Testis (tissue), 3 donors: ENCODE results near the gene RRP1B. TPM values are rescaled to one million over a fixed set of nuclear protein-coding genes. Genes with fewer than 3 reads are reported as not detected.

Experiments used
- DNase-seq: peaks from one replicate; pipeline ENCODE4 v3.0.0-alpha.2; 2019
- H3K27ac ChIP-seq, 2 donors: fragments of 200-600 bp; sonication (generic); one replicate each; pipeline ENCODE4 v1.5.1; 2019
- H3K27me3 ChIP-seq: fragments of 200-600 bp; sonication (generic); one replicate; pipeline ENCODE4 v1.5.1; 2019
- H3K36me3 ChIP-seq: fragments of 200-600 bp; sonication (generic); one replicate; pipeline ENCODE4 v1.5.1; 2017; ENCODE audit warnings: low read depth; ENCODE audit errors: missing control alignments
- H3K4me1 ChIP-seq: fragments of 200-600 bp; sonication (generic); one replicate; pipeline ENCODE4 v1.5.1; 2019
- H3K4me3 ChIP-seq, 2 donors: fragments of 200-600 bp; sonication (generic); one replicate each; pipeline ENCODE4 v1.5.1; 2017 to 2019
- H3K9me3 ChIP-seq: fragments of 200-600 bp; sonication (generic); one replicate; pipeline ENCODE4 v1.5.1; 2017
- POLR2A ChIP-seq: fragments of 450-650 bp; IDR thresholded peaks from one replicate; pipeline ENCODE4 v1.6.1; 2017; ENCODE audit warnings: antibody characterized with exemption, mild to moderate bottlenecking, moderate library complexity
- WGBS, 2 donors: methylation state at CpG; one replicate each; pipeline ENCODE4 v1.1.5; 2018; 5-methylcytosine and 5-hydroxymethylcytosine counted together
- intact Hi-C: fragments of 100-400 bp; cut with DNase I; formaldehyde crosslinking; loops from one replicate; pipeline ENCODE4 v1.15.1; 2023; ENCODE audit warnings: low total_unique reads
- microRNA-seq, 2 donors: library from miRNA; unstranded; fragments of <30 nt; microRNA quantifications; one replicate each; pipeline ENCODE4, GENCODE V29; 2016; ENCODE audit warnings: borderline number of aligned reads in 2 of 2, borderline replicate concordance in 1 of 2
- polyA plus RNA-seq: library from polyadenylated mRNA; stranded (reverse); fragments of 350-450 nt; fragmentation: Illumina TruSeq; extraction: RNeasy Lipid Tissue Mini Kit (QIAGEN cat#74804); gene quantifications from one replicate; pipeline ENCODE4 v1.2.3, GENCODE V29; 2014; ENCODE audit warnings: low read depth, low replicate concordance; ENCODE audit not compliant: insufficient read depth
- small RNA-seq, 2 donors: library from RNA; depleted of rRNA; stranded (forward); fragments of <200 nt; gene quantifications; one replicate each; pipeline ENCODE3, GENCODE V24; 2016
- total RNA-seq, 2 donors: library from RNA; depleted of rRNA; stranded (reverse); fragments of >200 nt; gene quantifications; one replicate each; pipeline ENCODE4 v1.2.3, GENCODE V29; 2016
- TF ChIP-seq, protein P1 (sequence below), 3 experiments: fragments of 450-650 bp in 2 of 3; fragments of 200-600 bp in 1 of 3; sonication (generic) in 1 of 3; IDR thresholded peaks; one replicate each; pipeline ENCODE4 v1.5.1; 2016 to 2019; ENCODE audit warnings: antibody characterized with exemption in 3 of 3, mild to moderate bottlenecking in 2 of 3, moderate library complexity in 1 of 3

Gene RRP1B
- total and polyA plus RNA-seq, 3 donors from 2014 or later = 27.8 to 48.6 (median 44.8) TPM

DNA sequence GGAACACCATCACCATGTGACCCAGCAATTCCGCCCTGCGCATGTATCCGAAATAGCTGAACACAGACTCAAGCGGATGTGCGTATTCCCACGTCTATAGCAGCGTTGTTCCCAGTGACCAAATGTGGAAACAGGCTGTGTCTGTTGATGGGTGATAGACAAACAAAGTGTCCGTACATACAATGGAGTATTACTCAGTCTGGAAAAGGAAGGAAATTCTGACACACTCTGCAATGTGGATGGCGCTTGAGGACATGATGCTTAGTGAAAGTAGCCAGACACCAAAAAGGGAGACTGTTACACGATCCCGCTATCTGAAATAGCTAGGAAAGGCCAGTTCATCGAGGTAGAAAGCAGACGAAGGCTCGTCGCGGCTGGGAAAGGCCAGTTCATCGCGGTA, 85.4 kb downstream of the RRP1B start:
- no peak overlapping the region for H3K27ac ChIP-seq
- TF ChIP-seq, protein P1, sequence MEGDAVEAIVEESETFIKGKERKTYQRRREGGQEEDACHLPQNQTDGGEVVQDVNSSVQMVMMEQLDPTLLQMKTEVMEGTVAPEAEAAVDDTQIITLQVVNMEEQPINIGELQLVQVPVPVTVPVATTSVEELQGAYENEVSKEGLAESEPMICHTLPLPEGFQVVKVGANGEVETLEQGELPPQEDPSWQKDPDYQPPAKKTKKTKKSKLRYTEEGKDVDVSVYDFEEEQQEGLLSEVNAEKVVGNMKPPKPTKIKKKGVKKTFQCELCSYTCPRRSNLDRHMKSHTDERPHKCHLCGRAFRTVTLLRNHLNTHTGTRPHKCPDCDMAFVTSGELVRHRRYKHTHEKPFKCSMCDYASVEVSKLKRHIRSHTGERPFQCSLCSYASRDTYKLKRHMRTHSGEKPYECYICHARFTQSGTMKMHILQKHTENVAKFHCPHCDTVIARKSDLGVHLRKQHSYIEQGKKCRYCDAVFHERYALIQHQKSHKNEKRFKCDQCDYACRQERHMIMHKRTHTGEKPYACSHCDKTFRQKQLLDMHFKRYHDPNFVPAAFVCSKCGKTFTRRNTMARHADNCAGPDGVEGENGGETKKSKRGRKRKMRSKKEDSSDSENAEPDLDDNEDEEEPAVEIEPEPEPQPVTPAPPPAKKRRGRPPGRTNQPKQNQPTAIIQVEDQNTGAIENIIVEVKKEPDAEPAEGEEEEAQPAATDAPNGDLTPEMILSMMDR (IDR thresholded peaks at IDR 0.05) = no peak
- no peak for TF ChIP-seq POLR2A
- no peak overlapping the region for H3K4me3 ChIP-seq
- no peaks in the 10 kb centered on the region for H3K36me3 ChIP-seq
- H3K9me3 ChIP-seq = no peaks in the 10 kb centered on the region
- H3K4me1 ChIP-seq = peaks cover 10% of the 10 kb centered on the region
- no peaks in the 10 kb centered on the region for H3K27me3 ChIP-seq
- intact Hi-C loops = no loop called here
- DNase-seq = no peak
- 92 to 95% methylated on average over 18 of the region's 18 CpGs for WGBS, 2 donors

Small RNA genes lying within 50 kb of the gene (microRNA-seq; reads per million reads assigned to microRNA genes)
- 0 reads per million in 2 donors for gene MIR6070

Small RNA genes lying within 50 kb of the gene (small RNA-seq; reads per million reads assigned to genes)
- gene MIR6070 = 0 reads per million in 2 donors

Other genes starting within 250 kb of the RRP1B start
- 10 to 100 TPM; 10.6 to 12.0 TPM for gene SIK1, start 232.4 kb upstream of the RRP1B start, total RNA-seq
- gene SIK1, start 232.4 kb upstream of the RRP1B start, polyA plus RNA-seq = not detected
- gene HSF2BP, start 72 bp upstream of the RRP1B start, total RNA-seq = 10 to 100 TPM; 28.3 to 36.3 TPM
- gene HSF2BP, start 72 bp upstream of the RRP1B start, polyA plus RNA-seq = 46.5 TPM
- gene PDXK, start 59.6 kb downstream of the RRP1B start, total RNA-seq = 100 to 1,000 TPM; 277 to 327 TPM
- 871 TPM for gene PDXK, start 59.6 kb downstream of the RRP1B start, polyA plus RNA-seq
- gene CSTB, start 116.7 kb downstream of the RRP1B start, total RNA-seq = 10 to 100 TPM; 23.9 to 31.0 TPM
- gene CSTB, start 116.7 kb downstream of the RRP1B start, polyA plus RNA-seq = 49.5 TPM
- 10 to 100 TPM; 33.6 to 40.2 TPM for gene RRP1, start 130.0 kb downstream of the RRP1B start, total RNA-seq
- 21.1 TPM for gene RRP1, start 130.0 kb downstream of the RRP1B start, polyA plus RNA-seq
- gene AGPAT3, start 205.7 kb downstream of the RRP1B start, total RNA-seq = 10 to 100 TPM; 64.5 to 77.5 TPM
- gene AGPAT3, start 205.7 kb downstream of the RRP1B start, polyA plus RNA-seq = 69.8 TPM